Right renal pelvis (tissue), 4 donors: ENCODE data around the gene MORC2. TPM values are rescaled to one million over a fixed set of nuclear protein-coding genes. Genes with fewer than 3 reads are reported as not detected.

Experiments
- DNase-seq, 4 donors: peaks; one replicate each; pipeline ENCODE4 v3.0.0-alpha.2; 2013; ENCODE audit warnings: low read depth in 4 of 4, low spot score in 3 of 4, missing footprints in 1 of 4
- polyA plus RNA-seq, 4 donors: library from polyadenylated mRNA; unstranded; fragments of 120-200 nt; gene quantifications; one replicate each; pipeline ENCODE4 v1.2.1, GENCODE V29; 2013; ENCODE audit not compliant: insufficient read length in 4 of 4

MORC2 gene
- polyA plus RNA-seq, 4 donors = 31.8 to 36.3 (median 33.6) TPM

DNA sequence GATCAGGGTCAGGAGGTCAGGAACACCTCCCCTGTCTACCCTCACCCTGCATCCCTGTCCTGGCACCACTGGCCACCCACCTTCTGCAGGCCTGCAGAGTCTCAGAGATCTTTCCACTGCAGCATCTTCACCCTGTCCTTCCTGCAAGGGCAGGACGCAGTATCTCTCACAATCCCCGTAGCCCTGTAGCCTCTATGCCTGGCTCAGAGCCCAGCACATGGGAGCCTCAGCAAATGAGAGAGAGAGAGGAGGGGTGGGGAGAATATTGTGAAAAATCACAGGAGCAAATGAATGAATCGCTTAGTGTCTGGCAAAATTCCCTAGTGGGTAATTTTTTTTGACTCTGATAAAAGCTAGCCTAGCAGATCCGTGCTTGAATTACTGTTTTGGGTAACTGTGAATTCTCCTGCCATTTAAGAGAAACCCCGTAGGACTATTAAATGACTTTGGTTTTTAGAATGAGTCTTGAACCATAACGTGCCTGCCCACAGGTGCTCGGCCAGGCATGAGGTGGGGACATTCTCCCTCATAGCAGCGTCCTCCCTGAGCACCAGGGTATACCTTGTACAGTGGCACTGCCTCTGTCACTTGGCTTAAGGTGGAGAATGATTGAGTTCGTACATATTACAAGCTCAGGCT lies 91.5 kb downstream of the MORC2 start:
- no peak for DNase-seq

DNA sequence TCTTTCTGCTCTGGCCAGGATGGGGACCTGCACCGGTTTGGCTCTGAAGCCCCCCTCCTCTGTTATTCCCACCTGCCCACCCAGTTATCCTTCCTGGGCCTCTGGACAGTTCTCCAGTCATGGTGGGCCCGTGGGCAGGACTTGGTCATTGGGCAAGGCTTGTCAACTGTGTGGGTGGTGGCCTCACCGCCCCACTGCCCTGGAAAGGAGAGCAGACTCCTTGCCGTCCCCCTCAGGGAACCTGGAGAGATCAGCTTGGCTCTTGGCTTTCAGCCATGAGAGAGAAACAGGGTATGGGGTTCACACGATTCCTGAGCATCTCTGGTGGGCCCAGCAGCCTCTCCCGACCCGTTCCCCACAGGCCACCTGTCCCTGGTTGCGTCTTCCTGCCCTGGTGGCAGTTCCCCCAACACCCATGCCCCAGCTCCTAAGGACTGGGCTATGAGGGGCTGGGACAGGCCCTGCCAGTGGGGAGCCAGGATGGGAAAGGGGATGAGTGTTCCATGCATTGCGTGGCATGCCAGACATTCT lies 92.3 kb downstream of the MORC2 start:
- no peak for DNase-seq

GRCh38 chr22:30875481-30876215 lies 92.9 kb downstream of the MORC2 start:
- no peak for DNase-seq

Other genes with a start within 250 kb of the MORC2 start
- gene TUG1, start 491 bp upstream of the MORC2 start, polyA plus RNA-seq = 100 to 1,000 TPM; 194 to 241 (median 229) TPM
- gene SMTN, start 112.5 kb upstream of the MORC2 start, polyA plus RNA-seq = 10 to 100 TPM; 32.2 to 50.9 (median 35.5) TPM
- 10 to 100 TPM in 2 of 4 donors, 1 to 10 TPM in 2; 8.2 to 14.0 (median 10.1) TPM for gene SELENOM, start 138.8 kb upstream of the MORC2 start, polyA plus RNA-seq
- gene INPP5J, start 154.2 kb upstream of the MORC2 start, polyA plus RNA-seq = 1 to 10 TPM; 4.3 to 4.6 (median 4.6) TPM
- gene PLA2G3, start 171.7 kb upstream of the MORC2 start, polyA plus RNA-seq = under 1 TPM; 0.10 to 0.21 (median 0.18) TPM
- 10 to 100 TPM; 53.1 to 58.7 (median 55.8) TPM for gene RNF185, start 191.4 kb upstream of the MORC2 start, polyA plus RNA-seq
- gene LIMK2, start 243.5 kb upstream of the MORC2 start, polyA plus RNA-seq = 10 to 100 TPM; 52.5 to 57.4 (median 53.0) TPM